AML-193 (cell line): Measurements from ENCODE around the gene SSH2.
A peak's percentile ranks its signal among the peaks of the same experiment; 100 is the strongest.
"Not testable (repeated sequence)": the region's sequence is repeated elsewhere in the genome, so short reads cannot be mapped to it uniquely, and the experiment has no call there.

Source experiments
- DNase-seq, 2 experiments: peaks; one replicate each; lab custom pipeline; 2025; lab: John Stamatoyannopoulos, UW

The SSH2 gene

DNA sequence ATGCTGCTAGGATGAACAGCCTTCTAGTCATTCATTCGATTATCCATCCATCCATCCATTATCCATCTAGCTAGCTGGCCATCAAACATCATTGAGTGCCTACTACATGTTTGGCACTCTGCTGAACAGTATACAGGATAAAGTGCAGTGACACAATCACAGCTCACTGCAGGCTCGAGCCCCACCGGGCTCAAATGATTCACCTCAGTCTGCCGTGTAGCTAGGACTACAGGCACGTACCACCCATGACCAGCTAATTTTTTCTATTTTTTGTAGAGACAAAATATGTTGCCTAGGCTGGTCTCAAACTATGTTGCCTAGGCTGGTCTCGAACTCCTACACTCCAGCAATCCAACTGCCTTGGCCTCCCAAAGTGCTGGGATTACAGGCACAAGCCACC lies 50.0 kb downstream of the SSH2 start:
- no peak for DNase-seq

DNA sequence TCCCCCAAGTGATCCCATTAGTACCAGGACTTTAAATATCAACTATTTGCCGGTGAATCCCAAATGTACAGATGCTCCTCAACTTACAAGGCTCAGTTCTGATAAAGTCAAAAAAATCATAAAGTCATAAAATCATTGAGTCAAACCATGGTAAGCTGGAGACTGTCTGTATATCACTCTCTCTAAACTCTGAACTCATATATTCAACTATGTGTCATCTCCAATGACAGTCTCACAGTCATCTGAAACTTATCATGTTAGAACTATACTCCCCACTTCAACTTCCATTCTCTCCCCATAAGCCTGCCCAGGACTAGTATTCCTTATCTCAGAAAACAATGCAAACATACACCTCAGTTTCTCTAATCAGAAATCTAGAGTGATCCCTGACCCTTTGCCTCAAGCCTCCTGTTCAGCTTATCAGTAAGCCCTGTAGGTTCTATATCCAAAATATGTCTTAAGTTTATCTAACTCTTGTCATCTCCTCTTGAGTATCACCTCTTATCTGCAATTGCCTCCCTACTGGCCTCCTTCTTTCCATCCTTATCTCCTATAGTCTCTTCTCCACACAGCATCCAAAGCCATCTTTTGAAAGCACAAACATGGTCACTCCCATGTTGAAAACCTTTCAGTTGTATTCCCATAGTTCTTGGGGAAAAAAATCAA lies 55.0 kb downstream of the SSH2 start:
- no peak for DNase-seq

DNA sequence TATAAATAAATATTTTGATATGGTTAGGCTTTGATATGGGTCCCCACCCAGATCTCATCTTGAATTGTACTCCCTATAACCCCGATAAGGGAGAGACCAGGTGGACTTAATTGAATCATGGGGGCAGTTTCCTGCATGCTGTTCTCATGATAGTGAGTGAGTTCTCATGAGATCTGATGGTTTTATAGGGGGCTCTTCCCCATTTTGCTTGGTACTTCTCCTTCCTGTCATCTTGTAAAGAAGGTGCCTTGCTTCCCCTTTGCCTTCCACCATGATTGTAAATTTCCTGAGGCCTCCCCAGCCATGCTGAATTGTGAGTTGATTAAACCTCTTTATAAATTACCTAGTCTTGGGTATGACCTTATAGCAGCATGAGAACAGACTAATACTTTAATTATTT lies 55.7 kb downstream of the SSH2 start:
- DNase-seq: peak in 1 of 2 experiments; percentile 10

DNA sequence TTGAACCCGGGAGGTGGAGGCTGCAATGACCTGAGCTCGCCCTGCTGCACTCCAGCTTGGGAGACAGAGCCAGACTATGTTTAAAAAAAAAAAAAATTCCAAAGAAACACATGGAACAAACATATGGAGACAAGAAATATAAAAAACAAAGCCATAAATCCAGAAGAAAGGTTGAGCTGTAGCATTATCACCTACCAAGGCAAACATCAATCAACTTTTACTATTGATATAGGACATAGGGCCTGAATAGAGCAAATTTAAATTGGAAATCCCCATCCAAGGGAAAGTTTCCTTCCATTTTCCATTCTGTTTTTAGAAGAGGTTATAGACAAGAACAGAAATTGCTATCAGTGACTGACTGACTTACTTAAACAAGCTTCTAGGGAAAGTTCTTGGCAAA lies 56.6 kb downstream of the SSH2 start:
- DNase-seq: no peak

- DNase-seq: no peak
These were observed 59.1 kb downstream of the SSH2 start for GRCh38 chr17:29870836-29871465.

GRCh38 chr17:29867643-29868181 lies 62.3 kb downstream of the SSH2 start:
- DNase-seq: no peak

- DNase-seq: no peak
These were observed 63.2 kb downstream of the SSH2 start for GRCh38 chr17:29866746-29867404.

DNA sequence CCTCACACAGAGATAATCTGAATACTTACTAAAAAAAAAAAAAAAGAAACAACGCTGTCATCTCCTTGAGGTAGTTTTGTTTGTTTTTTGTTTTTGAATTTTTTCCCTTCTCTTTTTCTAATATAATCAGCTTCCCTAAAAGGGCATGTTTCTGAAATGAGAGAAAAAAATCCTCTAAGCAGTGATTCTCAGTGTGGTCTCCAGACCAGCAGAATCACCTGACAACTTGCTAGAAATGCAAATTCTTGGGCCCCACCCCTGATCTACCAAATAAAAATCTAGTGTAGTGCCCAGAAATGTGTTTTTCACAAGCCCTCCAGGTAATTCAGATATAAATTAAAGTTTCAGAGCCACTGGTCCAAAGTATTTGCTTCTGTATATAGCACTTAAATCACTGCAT lies 65.4 kb downstream of the SSH2 start:
- DNase-seq: no peak

DNA sequence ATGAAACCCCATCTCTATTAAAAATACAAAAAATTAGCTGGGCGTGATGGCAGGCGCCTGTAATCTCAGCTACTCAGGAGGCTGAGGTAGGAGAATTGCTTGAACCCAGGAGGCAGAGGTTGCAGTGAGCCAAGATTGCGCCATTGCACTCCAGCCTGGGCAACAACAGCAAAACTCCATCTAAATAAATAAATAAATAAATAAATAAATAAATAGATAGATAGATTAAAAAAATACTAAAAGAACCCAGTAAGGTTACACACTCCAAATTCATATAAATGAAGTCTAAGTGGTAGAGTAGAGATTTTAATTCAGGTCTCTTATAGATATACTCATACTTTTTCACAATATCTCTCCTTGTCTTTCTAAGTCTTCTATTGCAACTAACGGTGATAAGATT lies 65.9 kb downstream of the SSH2 start:
- not testable (repeated sequence) for DNase-seq

DNA sequence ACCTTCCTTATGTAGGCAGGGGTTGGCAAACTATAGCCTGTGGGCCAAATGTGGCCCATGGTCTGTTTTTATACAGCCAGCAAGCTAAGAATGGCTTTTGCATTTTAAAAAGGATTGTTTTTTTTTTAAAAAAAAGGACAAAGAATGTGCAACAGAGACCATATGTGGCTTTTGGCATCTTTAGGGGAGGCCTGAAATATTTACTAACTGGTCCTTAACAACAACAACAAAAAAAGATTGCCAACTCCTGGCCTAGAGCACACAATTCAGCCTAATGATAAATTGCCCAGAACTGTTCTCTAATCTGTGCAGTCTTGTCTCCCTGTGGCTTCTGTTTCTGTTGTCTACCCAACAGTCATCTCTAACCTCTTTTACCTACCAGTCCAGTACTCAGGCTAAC lies 67.1 kb downstream of the SSH2 start:
- DNase-seq: no peak

DNA sequence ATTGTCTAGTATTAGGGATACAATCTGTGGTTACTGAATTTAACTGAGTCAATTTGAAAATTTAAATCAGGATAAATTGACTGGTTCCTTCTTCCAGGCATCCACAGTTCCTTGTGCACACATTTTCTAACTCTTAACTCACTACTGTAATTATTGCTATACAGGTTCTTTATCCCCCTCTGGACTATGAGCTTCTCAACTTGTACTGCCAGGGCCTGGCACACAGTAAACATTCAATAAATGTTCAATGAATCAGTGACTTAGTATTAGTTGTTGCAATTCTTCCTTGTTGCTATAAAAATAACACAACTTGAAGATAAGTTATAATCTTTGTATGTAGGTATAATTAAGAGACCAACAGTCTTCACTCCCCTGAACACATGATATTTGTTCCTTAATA lies 67.9 kb downstream of the SSH2 start:
- no peak for DNase-seq

GRCh38 chr17:29859445-29859844 lies 70.6 kb downstream of the SSH2 start:
- DNase-seq: not testable (repeated sequence)

GRCh38 chr17:29857823-29858222 lies 72.2 kb downstream of the SSH2 start:
- no peak for DNase-seq

DNA sequence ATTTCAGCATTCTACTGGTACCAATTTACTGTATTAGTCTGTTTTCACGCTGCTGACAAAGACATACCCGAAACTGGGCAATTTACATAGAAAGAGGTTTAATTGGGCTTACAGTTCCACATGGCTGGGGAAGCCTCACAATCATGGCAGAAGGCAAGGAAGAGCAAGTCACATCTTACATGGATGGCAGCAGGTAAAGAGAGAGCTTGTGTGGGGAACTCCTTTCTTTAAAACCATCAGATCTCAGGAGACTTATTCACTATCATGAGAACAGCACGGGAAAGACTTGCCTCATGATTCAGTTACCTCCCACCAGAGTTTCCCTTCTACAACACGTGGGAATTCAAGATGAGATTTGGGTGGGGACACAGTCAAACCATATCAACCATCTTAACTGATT lies 72.9 kb downstream of the SSH2 start:
- not testable (repeated sequence) for DNase-seq

- DNase-seq: peak; percentile 58 to 63
These were observed 74.3 kb downstream of the SSH2 start for GRCh38 chr17:29855686-29856085.

DNA sequence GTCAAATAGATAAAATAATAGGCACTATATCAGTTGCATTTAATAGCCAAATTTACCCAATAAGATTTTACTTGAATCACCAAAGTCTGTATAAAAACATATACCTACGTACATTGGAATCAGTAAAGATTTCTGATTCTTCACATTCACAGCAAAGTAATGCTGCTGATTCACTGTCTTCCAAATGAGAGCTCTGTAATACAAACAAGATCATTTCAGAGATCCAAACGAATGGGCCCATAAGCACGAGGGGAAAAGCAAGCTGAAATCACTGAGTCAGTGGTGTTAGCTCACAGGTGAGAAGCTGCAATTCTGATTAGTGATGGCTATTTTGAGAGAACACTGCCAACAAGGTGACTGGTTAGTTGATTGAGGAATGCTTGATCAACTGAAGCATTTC lies 81.3 kb downstream of the SSH2 start:
- no peak for DNase-seq

GRCh38 chr17:29847527-29848400 lies 82.3 kb downstream of the SSH2 start:
- DNase-seq: no peak

DNA sequence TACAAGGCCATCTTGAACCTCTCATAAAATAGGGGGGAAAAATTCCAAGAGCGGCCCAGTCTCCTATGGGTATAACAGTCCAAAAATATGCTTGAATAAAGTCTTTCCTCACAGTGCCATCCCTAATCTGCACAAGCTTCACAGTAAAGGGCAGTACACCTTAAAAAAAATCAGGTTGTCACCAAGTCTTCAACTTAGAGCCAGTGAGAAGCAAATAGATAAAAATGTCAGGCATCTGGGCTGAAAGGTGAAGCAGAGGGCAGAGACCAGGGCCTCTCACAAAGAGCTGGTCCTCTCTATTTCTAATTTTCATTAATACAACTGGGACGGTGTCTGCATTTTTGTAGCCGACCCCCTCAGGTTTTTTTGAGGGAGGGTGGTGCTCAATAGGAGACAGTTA lies 82.9 kb downstream of the SSH2 start:
- no peak for DNase-seq

DNA sequence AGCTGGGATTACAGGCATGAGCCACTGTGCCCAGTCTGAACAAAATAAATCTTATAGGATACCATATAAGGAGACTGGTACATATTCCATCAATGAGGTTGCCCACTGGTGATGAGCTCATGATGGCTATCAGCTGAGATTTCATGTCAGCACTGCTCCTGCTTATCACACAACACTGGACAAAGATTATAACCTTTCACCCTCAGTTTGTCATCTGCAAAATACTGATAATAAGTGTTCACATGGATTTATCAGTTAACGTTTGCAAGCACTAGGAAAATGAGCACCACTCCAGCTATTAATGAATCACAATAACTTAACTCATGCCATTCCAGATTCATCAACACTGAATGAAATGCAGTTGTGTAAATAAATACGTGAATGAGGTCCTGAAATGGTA lies 83.7 kb downstream of the SSH2 start:
- DNase-seq: no peak

DNA sequence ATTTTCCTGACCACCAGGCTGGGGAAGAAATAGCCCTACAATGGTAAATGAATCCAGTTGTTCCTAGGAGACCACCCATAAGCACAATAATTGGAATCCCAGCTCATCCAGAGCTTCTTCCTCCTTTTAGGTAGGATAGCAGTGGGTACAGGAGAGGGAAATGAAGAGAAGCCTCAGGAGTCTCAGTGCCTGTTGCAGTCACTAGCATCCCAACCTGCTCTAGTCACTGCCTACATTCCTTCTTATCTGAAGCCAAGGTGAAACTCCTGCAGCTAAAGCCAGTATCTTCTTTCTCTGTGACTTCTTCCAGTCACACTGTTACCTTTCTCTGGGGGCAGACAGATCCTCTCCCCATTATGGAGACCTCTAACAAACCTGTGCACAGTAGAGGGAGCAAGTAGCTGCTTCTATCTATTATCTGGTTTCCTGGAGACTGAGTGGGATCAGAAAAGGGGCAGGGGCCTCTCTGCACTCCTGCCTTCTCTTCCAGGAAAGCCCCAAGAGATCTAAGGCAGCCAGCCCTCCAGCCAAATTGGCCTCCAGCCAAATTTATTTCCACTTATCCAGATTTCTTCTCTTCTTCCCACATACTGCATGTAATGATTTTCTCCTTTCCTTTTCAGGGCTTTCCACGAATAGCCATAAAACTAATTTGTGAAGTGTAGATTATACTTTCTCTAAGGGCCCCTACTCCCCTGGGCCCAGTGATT lies 85.5 kb downstream of the SSH2 start:
- DNase-seq: no peak

DNA sequence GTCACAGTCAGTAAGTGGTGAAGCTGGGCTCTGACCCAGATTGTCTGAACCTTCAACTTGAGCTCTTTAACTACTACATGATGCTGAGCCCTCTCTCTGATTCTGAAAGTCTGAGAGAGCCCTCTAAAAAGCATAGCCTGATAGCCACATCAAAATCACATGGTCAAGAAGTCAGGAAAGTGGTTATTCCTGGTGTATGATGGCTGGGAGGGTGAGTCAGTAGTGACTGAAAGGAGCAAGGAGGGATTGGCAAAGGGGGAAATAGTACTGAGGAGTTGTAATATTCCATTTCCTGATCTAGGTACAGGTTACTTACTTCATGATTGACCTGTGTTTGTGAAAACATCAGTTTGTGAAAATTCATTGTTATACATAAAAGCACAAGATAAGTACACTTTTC lies 89.1 kb downstream of the SSH2 start:
- no peak for DNase-seq

DNA sequence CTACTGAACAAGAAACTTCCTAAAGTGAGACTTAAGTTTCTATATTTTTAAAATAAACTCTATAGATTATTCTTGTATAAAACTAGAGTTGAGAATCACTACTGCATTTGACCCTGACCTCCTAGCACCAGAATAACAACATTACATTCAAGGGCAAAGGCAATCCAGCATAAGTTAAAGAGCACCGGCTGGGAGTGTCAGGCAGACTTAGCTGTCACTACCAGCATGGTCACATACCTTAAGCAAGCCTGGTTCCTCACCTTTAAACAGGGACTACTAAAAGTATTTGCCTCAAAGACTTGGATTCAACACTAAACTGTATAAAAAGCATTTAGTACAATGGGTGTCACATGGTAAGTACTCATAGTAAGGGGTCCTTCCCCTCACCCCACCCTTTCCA lies 90.4 kb downstream of the SSH2 start:
- DNase-seq: no peak
